H9 (cell line): Measurements from ENCODE around the gene TBC1D22A. TPM values are rescaled to one million over a fixed set of nuclear protein-coding genes. Genes with fewer than 3 reads are reported as not detected.

Experiments used
- DNase-seq: peaks from one replicate; pipeline ENCODE4 v3.0.0-alpha.2; 2017
- H2AFZ ChIP-seq: one replicate; pipeline ENCODE4 v1.6.1; 2013; ENCODE audit warnings: mild to moderate bottlenecking, low read length, control low read depth, moderate library complexity
- H2AK5ac ChIP-seq: 2 replicates; pipeline ENCODE4 v1.6.1; 2013; ENCODE audit warnings: low read length, control low read depth, mixed read lengths; ENCODE audit not compliant: insufficient read length
- H2BK120ac ChIP-seq: one replicate; pipeline ENCODE4 v1.6.1; 2013; ENCODE audit warnings: low read depth, mild to moderate bottlenecking, low read length, control low read depth, inconsistent platforms; ENCODE audit not compliant: poor library complexity, severe bottlenecking
- H2BK12ac ChIP-seq: 2 replicates; pipeline ENCODE4 v1.6.1; 2013; ENCODE audit warnings: low read length, control low read depth, mixed read lengths, low read depth; ENCODE audit not compliant: insufficient read length
- H2BK15ac ChIP-seq: 2 replicates; pipeline ENCODE4 v1.6.1; 2013; ENCODE audit warnings: low read depth, low read length, control low read depth
- H2BK20ac ChIP-seq: one replicate; pipeline ENCODE4 v1.6.1; 2013; ENCODE audit warnings: low read depth, mild to moderate bottlenecking, low read length, control low read depth, inconsistent platforms; ENCODE audit not compliant: poor library complexity, severe bottlenecking
- H2BK5ac ChIP-seq: 2 replicates; pipeline ENCODE4 v1.6.1; 2013; ENCODE audit warnings: low read length, control low read depth, mixed read lengths; ENCODE audit not compliant: insufficient read length
- H3K14ac ChIP-seq: 2 replicates; pipeline ENCODE4 v1.6.1; 2013; ENCODE audit warnings: low read length, control low read depth; ENCODE audit not compliant: insufficient read depth
- H3K18ac ChIP-seq: 2 replicates; pipeline ENCODE4 v1.6.1; 2013; ENCODE audit warnings: low read depth, mild to moderate bottlenecking, mixed read lengths, low read length, control low read depth; ENCODE audit not compliant: insufficient read length
- H3K23ac ChIP-seq: 2 replicates; pipeline ENCODE4 v1.6.1; 2013; ENCODE audit warnings: low read length, control low read depth, mixed read lengths, low read depth; ENCODE audit not compliant: insufficient read length
- H3K23me2 ChIP-seq: 2 replicates; pipeline ENCODE4 v1.6.1; 2013; ENCODE audit warnings: low read depth, mild to moderate bottlenecking, mixed read lengths, low read length, control low read depth; ENCODE audit not compliant: insufficient read length, poor library complexity, severe bottlenecking
- H3K27ac ChIP-seq: 2 replicates; pipeline ENCODE4 v1.5.1; 2013; ENCODE audit warnings: low read length, control low read depth, mixed read lengths, low read depth; ENCODE audit not compliant: insufficient read length
- H3K27me3 ChIP-seq: 2 replicates; pipeline ENCODE4 v1.6.1; 2013; ENCODE audit warnings: low read length, control low read depth, inconsistent platforms; ENCODE audit not compliant: insufficient read depth
- H3K4ac ChIP-seq: 2 replicates; pipeline ENCODE4 v1.6.1; 2013; ENCODE audit warnings: low read depth, mild to moderate bottlenecking, control low read depth, inconsistent platforms, low read length, moderate library complexity
- H3K4me1 ChIP-seq: 2 replicates; pipeline ENCODE4 v1.6.1; 2013; ENCODE audit warnings: low read length, control low read depth, inconsistent platforms; ENCODE audit not compliant: insufficient read depth
- H3K4me2 ChIP-seq: 2 replicates; pipeline ENCODE4 v1.6.1; 2013; ENCODE audit warnings: low read length, control low read depth, mixed read lengths; ENCODE audit not compliant: insufficient read length, insufficient read depth
- H3K56ac ChIP-seq: 2 replicates; pipeline ENCODE4 v1.6.1; 2013; ENCODE audit warnings: low read depth, mild to moderate bottlenecking, mixed read lengths, low read length, control low read depth; ENCODE audit not compliant: insufficient read length
- H3K79me1 ChIP-seq: 2 replicates; pipeline ENCODE4 v1.6.1; 2013; ENCODE audit warnings: low read depth, mild to moderate bottlenecking, moderate library complexity, low read length, control low read depth, inconsistent platforms; ENCODE audit not compliant: insufficient read depth, poor library complexity, severe bottlenecking
- H3K79me2 ChIP-seq: 2 replicates; pipeline ENCODE4 v1.6.1; 2013; ENCODE audit warnings: low read length, control low read depth, inconsistent platforms; ENCODE audit not compliant: insufficient read depth
- H3K9ac ChIP-seq: 2 replicates; pipeline ENCODE4 v1.6.1; 2013; ENCODE audit warnings: low read length, control low read depth, mixed read lengths; ENCODE audit not compliant: insufficient read length; ENCODE audit errors: extremely low read depth
- H3K9me3 ChIP-seq: one replicate; pipeline ENCODE4 v1.6.1; 2013; ENCODE audit warnings: low read depth, low read length, inconsistent platforms; ENCODE audit not compliant: control insufficient read depth
- H3T11ph ChIP-seq: one replicate; pipeline ENCODE4 v1.6.1; 2013; ENCODE audit warnings: mild to moderate bottlenecking, low read length, control low read depth, inconsistent platforms
- H4K20me1 ChIP-seq: one replicate; pipeline ENCODE4 v1.6.1; 2013; ENCODE audit not compliant: control insufficient read depth, insufficient read length, insufficient read depth
- H4K5ac ChIP-seq: 2 replicates; pipeline ENCODE4 v1.6.1; 2013; ENCODE audit warnings: low read depth, mild to moderate bottlenecking, mixed read lengths, low read length, control low read depth; ENCODE audit not compliant: insufficient read length
- H4K8ac ChIP-seq: replicated peaks from 2 replicates; pipeline ENCODE4 v1.6.1; 2013; ENCODE audit warnings: low read length, control low read depth, mixed read lengths, low read depth; ENCODE audit not compliant: insufficient read length
- H4K91ac ChIP-seq: 2 replicates; pipeline ENCODE4 v1.6.1; 2013; ENCODE audit warnings: low read depth, mild to moderate bottlenecking, moderate library complexity, mixed read lengths, low read length, control low read depth; ENCODE audit not compliant: insufficient read length
- H3K27ac Mint-ChIP-seq, 3 experiments: 2 replicates in 2 of 3; 3 replicates in 1 of 3; pipeline ENCODE4 v1.8.0; 2020 to 2021; ENCODE audit warnings: mixed read lengths in 3 of 3, mild to moderate bottlenecking in 1 of 3, moderate library complexity in 1 of 3
- H3K27me3 Mint-ChIP-seq: 2 replicates; pipeline ENCODE4 v1.8.0; 2021; ENCODE audit warnings: low read depth, mild to moderate bottlenecking, moderate library complexity, mixed read lengths
- H3K36me3 Mint-ChIP-seq, 3 experiments: 2 replicates in 2 of 3; 3 replicates in 1 of 3; pipeline ENCODE4 v1.8.0; 2020 to 2021; ENCODE audit warnings: low read depth in 3 of 3, mixed read lengths in 3 of 3; ENCODE audit not compliant: insufficient read depth in 1 of 3
- H3K4me1 Mint-ChIP-seq, 2 experiments: 2 replicates each; pipeline ENCODE4 v1.8.0; 2020; ENCODE audit warnings: mixed read lengths in 2 of 2
- H3K4me3 Mint-ChIP-seq, 2 experiments: 2 replicates in 1 of 2; 3 replicates in 1 of 2; pipeline ENCODE4 v1.8.0; 2020 to 2021; ENCODE audit warnings: mild to moderate bottlenecking in 2 of 2, mixed read lengths in 2 of 2, moderate library complexity in 1 of 2
- H3K9me3 Mint-ChIP-seq, 2 experiments: 2 replicates in 1 of 2; 3 replicates in 1 of 2; pipeline ENCODE4 v1.8.0; 2020; ENCODE audit warnings: mild to moderate bottlenecking in 2 of 2, mixed read lengths in 2 of 2, moderate library complexity in 1 of 2
- CTCF ChIP-seq: fragments of 200-600 bp; sonication (generic); conservative IDR thresholded peaks from 3 replicates; pipeline ENCODE4 v1.8.0; 2021; ENCODE audit warnings: antibody characterized with exemption, mild to moderate bottlenecking
- WGBS: extraction: QIAGEN DNeasy Blood & Tissue Kit; methylation state at CpG from one replicate; pipeline ENCODE4 v1.1.7; 2013; ENCODE audit warnings: missing lambda C conversion rate, low lambda C conversion rate, mixed read lengths; ENCODE audit not compliant: insufficient read length; ENCODE audit errors: extremely low coverage; 5-methylcytosine and 5-hydroxymethylcytosine counted together
- total RNA-seq: library from RNA; stranded (reverse); gene quantifications from 2 replicates; pipeline ENCODE4 v1.2.1, GENCODE V29; 2021

Gene TBC1D22A
- total RNA-seq, 1 experiment from 2014 or later = 20.8 TPM

- H3K9ac ChIP-seq = no peak overlapping the region
- no CpG with 5 or more reads among the region's 14 CpGs for WGBS
Measured at GRCh38 chr22:46770151-46770641, 7.7 kb downstream of the TBC1D22A start.

More at GRCh38 chr22:46770151-46770641, 7.7 kb downstream of the TBC1D22A start:
- no peaks in the 10 kb centered on the region for H3K79me1 ChIP-seq
- H3K27me3 ChIP-seq = no peaks in the 10 kb centered on the region
- peak overlapping the region in 2 of 3 experiments; percentile 62 to 81; a peak in 2 of 7 replicates for H3K27ac Mint-ChIP-seq
- no peak overlapping the region for H2BK5ac ChIP-seq
- no peaks in the 10 kb centered on the region for H3K9me3 Mint-ChIP-seq
- H3T11ph ChIP-seq = no peak overlapping the region
- no peak overlapping the region for H3K27ac ChIP-seq
- H3K23ac ChIP-seq = no peak overlapping the region
- H3K4me1 Mint-ChIP-seq = peaks cover 20 to 22% of the 10 kb centered on the region in 2 experiments
- no peak overlapping the region for H2BK20ac ChIP-seq
- H3K14ac ChIP-seq = no peak overlapping the region
- peaks cover 4% of the 10 kb centered on the region for H3K23me2 ChIP-seq
- no peak overlapping the region for H4K91ac ChIP-seq
- no peak overlapping the region for H3K4me3 Mint-ChIP-seq
- peaks cover 10% of the 10 kb centered on the region; the same call in 1 of the 2 replicates for H3K79me2 ChIP-seq
- H2BK15ac ChIP-seq = no peak overlapping the region
- no peak overlapping the region for H3K56ac ChIP-seq
- no peak overlapping the region for H2AFZ ChIP-seq
- no peak overlapping the region for H3K4me2 ChIP-seq
- H3K4ac ChIP-seq = no peak overlapping the region
- H2AK5ac ChIP-seq = no peak overlapping the region
- no peak overlapping the region for H4K5ac ChIP-seq
- no peaks in the 10 kb centered on the region for H3K27me3 Mint-ChIP-seq
- H4K8ac ChIP-seq = no peak overlapping the region
- DNase-seq = no peak
- H4K20me1 ChIP-seq = peaks cover 2% of the 10 kb centered on the region
- H3K18ac ChIP-seq = no peak overlapping the region
- peaks cover 0 to 14% (median 2%) of the 10 kb centered on the region in 3 experiments; a peak in 4 of 7 replicates for H3K36me3 Mint-ChIP-seq
- no peak overlapping the region for H2BK12ac ChIP-seq
- H3K9me3 ChIP-seq = no peaks in the 10 kb centered on the region
- H2BK120ac ChIP-seq = no peak overlapping the region
- H3K4me1 ChIP-seq = no peaks in the 10 kb centered on the region; the same call in 1 of the 2 replicates
- TF ChIP-seq CTCF = no peak
